Naive thymus-derived CD4-positive, alpha-beta T cell (primary cell): ENCODE results near the gene PSMC6. TPM values are rescaled to one million over a fixed set of nuclear protein-coding genes. Genes with fewer than 3 reads are reported as not detected.

Experiments used
- ATAC-seq: fragments of 150-1000 bp; cut with Tn5 transposase; 2 replicates; pipeline ENCODE4 v1.10.0; 2021; ENCODE audit warnings: mild to moderate bottlenecking, moderate library complexity
- CTCF ChIA-PET: fragments of 350-600 bp; sonication (Branson Sonifier 250); formaldehyde crosslinking; loops from one replicate; lab custom pipeline; 2021; ENCODE audit warnings: antibody characterized with exemption; lab: Charles Lee
- POLR2A ChIA-PET: fragments of 350-600 bp; sonication (Branson Sonifier 250); formaldehyde crosslinking; loops from one replicate; lab custom pipeline; 2021; ENCODE audit warnings: antibody characterized with exemption, inconsistent platforms; lab: Charles Lee
- DNase-seq, 9 donors: peaks; one replicate each; pipeline versions ENCODE4 v3.0.0 to v3.0.0-alpha.2; 2020 to 2022; ENCODE audit warnings: mixed read lengths in 1 of 9
- H3K27ac ChIP-seq: one replicate; pipeline ENCODE4 v1.7.0; 2013; ENCODE audit warnings: mild to moderate bottlenecking, low read depth, low read length, moderate library complexity
- H3K27me3 ChIP-seq, 2 donors: one replicate each; pipeline ENCODE4 v1.7.0; 2013; ENCODE audit warnings: low read length in 2 of 2, mild to moderate bottlenecking in 2 of 2, moderate library complexity in 2 of 2; ENCODE audit not compliant: control insufficient read depth in 2 of 2, insufficient read depth in 2 of 2
- H3K36me3 ChIP-seq, 3 experiments: 1 replicate in 2 of 3; 2 replicates in 1 of 3; pipeline ENCODE4 v1.7.0; 2013; ENCODE audit warnings: low read length in 3 of 3, mild to moderate bottlenecking in 3 of 3, moderate library complexity in 1 of 3; ENCODE audit not compliant: insufficient read depth in 3 of 3, control insufficient read depth in 2 of 3
- H3K4me1 ChIP-seq, 2 donors: one replicate each; pipeline ENCODE4 v1.7.0; 2013; ENCODE audit warnings: low read length in 2 of 2, mild to moderate bottlenecking in 2 of 2, moderate library complexity in 1 of 2; ENCODE audit not compliant: control insufficient read depth in 2 of 2, insufficient read depth in 2 of 2
- H3K4me3 ChIP-seq: 2 replicates; pipeline ENCODE4 v1.7.0; 2013; ENCODE audit warnings: mild to moderate bottlenecking, low read length
- H3K9me3 ChIP-seq, 3 experiments: 1 replicate in 2 of 3; 2 replicates in 1 of 3; pipeline ENCODE4 v1.7.0; 2013; ENCODE audit warnings: low read length in 3 of 3; ENCODE audit not compliant: control insufficient read depth in 2 of 3
- H3K27ac Mint-ChIP-seq, 9 donors: one replicate each; pipeline ENCODE4 v1.8.0; 2020 to 2022; ENCODE audit warnings: mixed read lengths in 9 of 9, mild to moderate bottlenecking in 8 of 9, moderate library complexity in 5 of 9, inconsistent platforms in 2 of 9
- H3K27me3 Mint-ChIP-seq, 5 donors: one replicate each; pipeline ENCODE4 v1.8.0; 2021 to 2022; ENCODE audit warnings: mixed read lengths in 5 of 5, mild to moderate bottlenecking in 1 of 5
- H3K36me3 Mint-ChIP-seq, 5 donors: one replicate each; pipeline ENCODE4 v1.8.0; 2020 to 2022; ENCODE audit warnings: mixed read lengths in 5 of 5, mild to moderate bottlenecking in 3 of 5, inconsistent platforms in 1 of 5
- H3K4me1 Mint-ChIP-seq, 7 donors: one replicate each; pipeline ENCODE4 v1.8.0; 2020 to 2022; ENCODE audit warnings: mixed read lengths in 7 of 7, mild to moderate bottlenecking in 3 of 7, inconsistent platforms in 1 of 7
- H3K4me3 Mint-ChIP-seq, 10 donors: one replicate each; pipeline ENCODE4 v1.8.0; 2020 to 2022; ENCODE audit warnings: mild to moderate bottlenecking in 10 of 10, mixed read lengths in 10 of 10, moderate library complexity in 6 of 10, inconsistent platforms in 2 of 10
- H3K9me3 Mint-ChIP-seq, 11 donors: one replicate each; pipeline ENCODE4 v1.8.0; 2020 to 2022; ENCODE audit warnings: mixed read lengths in 11 of 11, mild to moderate bottlenecking in 4 of 11, inconsistent platforms in 1 of 11, moderate library complexity in 1 of 11
- intact Hi-C, 2 donors: fragments of 100-400 bp; cut with micrococcal nuclease; formaldehyde crosslinking; loops; one replicate each; pipeline ENCODE4 v1.15.1; 2023
- polyA plus RNA-seq, 2 donors: library from polyadenylated mRNA; unstranded; fragments of 300-500 nt; fragmentation: Illumina TruSeq; gene quantifications; one replicate each; pipeline ENCODE4 v1.2.3, GENCODE V29; 2021
- total RNA-seq, 6 experiments: library from RNA in 5 of 6; stranded (reverse) in 5 of 6; gene quantifications; 1 replicate in 5 of 6; 2 replicates in 1 of 6; pipeline ENCODE4 v1.2.3 and lab custom pipeline; 2021 to 2026

PSMC6 gene
- total and polyA plus RNA-seq, 7 experiments from 2014 or later = 63.8 to 131 (median 85.3) TPM

DNA sequence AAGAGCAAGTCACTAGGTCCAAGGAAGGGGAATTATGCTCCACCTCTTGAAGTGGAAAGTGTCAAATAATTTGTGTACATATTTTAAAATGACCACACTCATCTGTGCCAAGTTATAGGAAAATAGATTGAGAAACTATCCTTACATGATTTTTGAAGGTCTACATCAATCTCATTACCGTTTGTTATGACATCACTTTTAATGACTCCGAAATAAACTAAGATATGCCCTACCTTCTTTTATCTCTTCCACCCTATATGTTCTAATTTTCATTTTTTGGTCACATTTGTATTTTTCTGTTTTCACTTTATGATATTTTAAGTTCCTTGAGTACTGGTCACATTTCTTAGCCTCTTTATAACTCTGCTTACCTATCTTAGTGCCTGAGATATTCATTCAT lies 3.3 kb upstream of the PSMC6 start:
- Mint-ChIP-seq H3K9me3 (no peaks in the 10 kb centered on the region), H3K27ac (peak overlapping the region in 1 of 9 donors; percentile 2), H3K27me3 (no peaks in the 10 kb centered on the region), H3K4me1 (peaks cover 23 to 32% (median 30%) of the 10 kb centered on the region in 7 donors), H3K36me3 (peaks cover 0 to 11% (median 3%) of the 10 kb centered on the region in 5 donors), H3K4me3 (no peak overlapping the region)
- Histone ChIP-seq H3K27ac (no peak overlapping the region), H3K4me1 (peaks cover 11 to 16% of the 10 kb centered on the region in 2 donors), H3K27me3 (no peaks in the 10 kb centered on the region), H3K36me3 (peaks cover 0 to 1% (median 0%) of the 10 kb centered on the region in 3 experiments), H3K4me3 (no peak overlapping the region), H3K9me3 (no peaks in the 10 kb centered on the region)
- intact Hi-C loops = no loop called here
- ChIA-PET CTCF (no interaction called here), POLR2A (interaction anchor here (1.1 to 1.7 kb wide), 2 partner anchors 8 to 9 kb away, joined by 3 to 8 read pairs; partner anchors contain the start of gene ERO1A)
- ATAC-seq = no peak
- DNase-seq = no peak

DNA sequence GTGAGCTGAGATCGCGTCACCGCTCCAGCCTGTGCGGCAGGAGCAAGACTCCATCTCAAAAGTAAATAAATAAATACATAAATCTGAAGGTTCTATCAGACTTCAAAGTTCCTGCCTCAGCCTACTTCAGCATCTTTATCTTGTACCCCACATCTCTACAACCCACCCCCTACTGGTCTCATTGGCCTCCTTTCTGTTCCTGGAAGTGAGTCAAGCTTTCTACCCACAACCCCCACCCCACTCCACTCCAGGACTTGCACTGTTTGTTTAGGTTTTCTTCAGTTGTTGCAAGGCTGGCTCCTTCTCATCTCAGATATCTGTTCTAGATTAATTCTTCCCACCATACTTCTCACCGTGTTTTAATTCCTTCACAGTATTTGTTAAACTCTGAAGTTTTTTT lies 714 bp upstream of the PSMC6 start:
- Mint-ChIP-seq H3K27me3 (no peaks in the 10 kb centered on the region), H3K4me3 (peak overlapping the region; percentile 96 to 100 (median 98)), H3K9me3 (no peaks in the 10 kb centered on the region), H3K4me1 (peaks cover 27 to 57% (median 51%) of the 10 kb centered on the region in 7 donors), H3K36me3 (peaks cover 0 to 23% (median 10%) of the 10 kb centered on the region in 5 donors), H3K27ac (peak overlapping the region; percentile 95 to 98 (median 97))
- Histone ChIP-seq H3K4me1 (peaks cover 11 to 16% of the 10 kb centered on the region in 2 donors), H3K9me3 (no peaks in the 10 kb centered on the region), H3K27ac (peak overlapping the region; percentile 82), H3K4me3 (peak overlapping the region; percentile 74), H3K27me3 (no peaks in the 10 kb centered on the region), H3K36me3 (peaks cover 0 to 13% (median 12%) of the 10 kb centered on the region in 3 experiments)
- CTCF ChIA-PET = no interaction called here
- ATAC-seq (peak; percentile 17), DNase-seq (peak in 7 of 9 donors; percentile 11 to 44 (median 26))
- intact Hi-C loops = loop anchor here (2.0 to 5.0 kb wide), 4 partner anchors 27 to 1054 kb away; partner anchors contain the start of gene FRMD6 (in 1 of the 2)
- POLR2A ChIA-PET = interaction anchor here (0.5 to 3.5 kb wide), 7 partner anchors 9 to 139 kb away, joined by 3 to 21 read pairs (median 3); partner anchors contain the start of gene ERO1A

DNA sequence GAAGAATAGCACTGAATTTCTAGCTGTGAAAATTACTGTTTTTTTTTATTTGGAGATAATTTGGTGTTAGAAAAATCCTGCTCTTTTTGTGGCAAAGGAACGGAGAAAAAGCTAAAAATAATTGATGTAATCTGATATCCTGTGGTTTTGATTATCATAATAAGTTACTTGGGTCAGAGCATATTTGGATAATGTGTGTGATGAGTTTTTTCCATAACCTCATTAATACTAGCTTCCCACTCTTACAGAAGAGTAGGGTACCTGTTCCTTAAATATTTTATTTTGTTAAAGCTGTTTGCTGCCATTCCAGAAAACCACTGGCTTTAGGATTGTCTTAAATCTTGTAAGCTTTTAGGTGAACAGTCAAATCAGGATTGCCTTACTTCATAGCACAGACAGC lies 4.7 kb downstream of the PSMC6 start:
- Mint-ChIP-seq H3K4me1 (peaks cover 22 to 50% (median 45%) of the 10 kb centered on the region in 7 donors), H3K4me3 (no peak overlapping the region), H3K27me3 (no peaks in the 10 kb centered on the region), H3K27ac (peak overlapping the region in 1 of 9 donors; percentile 9), H3K36me3 (peaks cover 0 to 48% (median 29%) of the 10 kb centered on the region in 5 donors), H3K9me3 (no peaks in the 10 kb centered on the region)
- H3K9me3 ChIP-seq = no peaks in the 10 kb centered on the region
- peaks cover 11 to 58% (median 35%) of the 10 kb centered on the region in 3 experiments for H3K36me3 ChIP-seq
- peaks cover 7 to 9% of the 10 kb centered on the region in 2 donors for H3K4me1 ChIP-seq
- no peak overlapping the region for H3K4me3 ChIP-seq
- POLR2A ChIA-PET = interaction anchor here (0.6 to 1.5 kb wide), 4 partner anchors 9 to 37 kb away, joined by 3 to 9 read pairs (median 4); partner anchors contain the start of gene ERO1A
- intact Hi-C loops = no loop called here
- CTCF ChIA-PET = interaction anchor here (1.0 kb wide), 1 partner anchor 16 kb away, joined by 6 read pairs; the partner anchor contains the start of gene ERO1A
- H3K27me3 ChIP-seq = no peaks in the 10 kb centered on the region
- DNase-seq (no peak), ATAC-seq (no peak)
- H3K27ac ChIP-seq = no peak overlapping the region

DNA sequence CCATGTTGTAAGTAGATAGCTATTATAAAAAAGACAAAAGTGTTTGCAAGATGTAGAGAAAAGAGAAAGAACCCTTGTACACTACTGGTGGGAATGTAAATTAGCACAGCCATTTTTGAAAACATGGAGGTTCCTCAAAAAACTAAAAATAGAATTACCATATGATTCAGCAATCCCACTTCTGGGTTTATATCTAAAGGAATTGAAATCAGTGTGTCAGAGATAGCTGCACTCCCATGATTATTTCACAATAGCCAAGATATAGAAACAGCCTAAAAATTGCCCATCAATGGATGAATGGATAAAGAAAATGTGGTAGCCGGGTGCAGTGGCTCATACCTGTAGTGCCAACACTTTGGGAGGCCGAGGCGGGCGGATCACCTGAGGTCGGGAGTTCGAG lies 9.2 kb downstream of the PSMC6 start:
- POLR2A ChIA-PET = interaction anchor here (1.2 kb wide), 1 partner anchor 164 kb away, joined by 3 read pairs; no protein-coding TSS in a partner anchor
- H3K27ac ChIP-seq = no peak overlapping the region
- H3K36me3 Mint-ChIP-seq = peaks cover 0 to 37% (median 30%) of the 10 kb centered on the region in 5 donors

DNA sequence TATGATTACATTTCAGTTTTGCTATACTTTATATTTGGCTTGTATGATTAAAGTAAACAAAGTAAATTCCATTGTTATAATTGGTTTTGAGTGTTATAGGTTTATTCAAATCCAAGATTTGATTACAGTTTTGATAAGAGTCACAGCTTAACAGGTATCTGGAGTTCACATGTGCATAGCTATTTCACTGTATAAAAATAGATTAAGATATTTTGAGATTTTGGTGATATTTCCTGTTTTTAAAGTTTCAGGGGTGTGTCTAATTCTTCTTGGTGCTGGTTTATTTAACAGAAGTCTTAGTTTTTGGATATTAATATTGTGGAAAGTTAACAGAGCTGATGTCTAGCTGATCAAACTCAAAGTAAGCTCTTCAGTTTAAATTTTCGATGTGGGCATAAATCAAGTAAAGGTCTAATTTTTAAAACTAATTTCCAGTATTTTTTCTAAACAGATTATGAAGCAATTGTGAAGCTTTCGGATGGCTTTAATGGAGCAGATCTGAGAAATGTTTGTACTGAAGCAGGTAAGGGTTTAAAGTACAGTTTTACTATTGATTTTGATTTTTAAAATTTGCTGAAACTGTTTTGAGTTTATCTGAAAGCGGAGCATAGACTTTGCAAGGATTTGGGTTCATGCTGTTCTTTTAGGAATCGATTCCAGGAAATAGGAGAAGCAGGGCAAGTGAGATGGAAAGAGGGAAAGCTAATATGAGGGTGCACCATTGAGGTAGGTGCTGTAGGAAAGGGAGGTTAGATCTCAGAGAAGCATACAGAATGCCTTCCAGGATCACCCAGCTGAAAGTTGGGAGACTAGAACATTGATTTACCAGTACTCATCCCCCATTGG lies 16.7 kb downstream of the PSMC6 start:
- POLR2A ChIA-PET = interaction anchor here (2.5 to 11.0 kb wide), 2 partner anchors 18 to 28 kb away, joined by 6 to 119 read pairs; partner anchors contain the start of gene ERO1A
- peaks cover 17 to 62% (median 26%) of the 10 kb centered on the region in 3 experiments for H3K36me3 ChIP-seq
- CTCF ChIA-PET = interaction anchor here (0.6 to 1.6 kb wide), 4 partner anchors 11 to 572 kb away, joined by 3 to 4 read pairs (median 3); no protein-coding TSS in a partner anchor
- ATAC-seq (no peak), DNase-seq (no peak)
- peaks cover 2 to 3% of the 10 kb centered on the region in 2 donors for H3K4me1 ChIP-seq
- peak overlapping the region; percentile 10 for H3K27ac ChIP-seq
- no peaks in the 10 kb centered on the region for H3K9me3 ChIP-seq
- Mint-ChIP-seq H3K36me3 (peaks cover 8 to 30% (median 25%) of the 10 kb centered on the region in 5 donors), H3K27me3 (no peaks in the 10 kb centered on the region), H3K4me3 (peak overlapping the region in 1 of 10 donors; percentile 4), H3K9me3 (no peaks in the 10 kb centered on the region), H3K4me1 (peaks cover 16 to 42% (median 29%) of the 10 kb centered on the region in 7 donors), H3K27ac (peak overlapping the region in 8 of 9 donors; percentile 42 to 91 (median 76))
- no peaks in the 10 kb centered on the region for H3K27me3 ChIP-seq
- no peak overlapping the region for H3K4me3 ChIP-seq
- intact Hi-C loops = loop anchor here in 1 of 2 donors (10.0 kb wide), 1 partner anchor 1629 kb away; the partner anchor contains the start of gene TRIM9

More for the DNA sequence above, 9.2 kb downstream of the PSMC6 start:
- no peaks in the 10 kb centered on the region for H3K27me3 Mint-ChIP-seq
- Histone ChIP-seq H3K27me3 (no peaks in the 10 kb centered on the region), H3K4me1 (no peaks in the 10 kb centered on the region), H3K36me3 (peaks cover 11 to 80% (median 29%) of the 10 kb centered on the region in 3 experiments), H3K9me3 (no peaks in the 10 kb centered on the region), H3K4me3 (no peak overlapping the region)
- H3K4me3 Mint-ChIP-seq = no peak overlapping the region
- CTCF ChIA-PET = no interaction called here
- H3K4me1 Mint-ChIP-seq = peaks cover under 1 to 14% (median 7%) of the 10 kb centered on the region in 7 donors
- DNase-seq = no peak
- intact Hi-C loops = no loop called here
- ATAC-seq = peak; percentile 32
- H3K27ac Mint-ChIP-seq = peak overlapping the region in 3 of 9 donors; percentile 22 to 47 (median 36)
- no peaks in the 10 kb centered on the region for H3K9me3 Mint-ChIP-seq

DNA sequence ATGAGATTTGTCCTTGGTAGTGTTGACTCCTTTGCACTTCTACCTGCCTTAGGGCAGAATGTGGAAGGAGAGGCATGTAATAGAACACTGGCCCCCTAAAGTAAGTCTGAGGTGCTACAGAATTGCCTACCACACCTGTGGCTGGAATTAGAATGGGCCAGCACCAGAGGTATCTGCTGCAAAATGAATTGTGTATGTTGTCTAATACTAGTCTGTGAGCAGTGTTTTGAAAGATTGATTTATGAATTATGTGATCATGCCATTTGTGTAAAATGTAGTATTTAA lies 17.3 kb downstream of the PSMC6 start:
- Histone ChIP-seq H3K4me3 (no peak overlapping the region), H3K27ac (peak overlapping the region; percentile 10), H3K4me1 (peaks cover 2 to 3% of the 10 kb centered on the region in 2 donors), H3K27me3 (no peaks in the 10 kb centered on the region), H3K9me3 (no peaks in the 10 kb centered on the region), H3K36me3 (peaks cover 17 to 58% (median 25%) of the 10 kb centered on the region in 3 experiments)
- CTCF ChIA-PET = interaction anchor here (0.6 to 1.3 kb wide), 2 partner anchors 11 to 572 kb away, joined by 3 read pairs; no protein-coding TSS in a partner anchor
- POLR2A ChIA-PET = interaction anchor here (0.9 to 11.0 kb wide), 3 partner anchors 17 to 429 kb away, joined by 3 to 119 read pairs (median 6); partner anchors contain the start of genes DDHD1 and ERO1A
- H3K27me3 Mint-ChIP-seq = no peaks in the 10 kb centered on the region
- H3K4me1 Mint-ChIP-seq = peaks cover 15 to 42% (median 29%) of the 10 kb centered on the region in 7 donors
- peak overlapping the region in 7 of 9 donors; percentile 30 to 91 (median 71) for H3K27ac Mint-ChIP-seq
- H3K36me3 Mint-ChIP-seq = peaks cover 8 to 27% (median 22%) of the 10 kb centered on the region in 5 donors
- ATAC-seq (no peak), DNase-seq (no peak)
- H3K4me3 Mint-ChIP-seq = no peak overlapping the region
- no peaks in the 10 kb centered on the region for H3K9me3 Mint-ChIP-seq
- intact Hi-C loops = loop anchor here in 1 of 2 donors (10.0 kb wide), 1 partner anchor 1630 kb away; the partner anchor contains the start of gene TRIM9
